Neural progenitor cell (in vitro differentiated cells): ENCODE measurements around the gene SARDH. TPM values are rescaled to one million over a fixed set of nuclear protein-coding genes. Genes with fewer than 3 reads are reported as not detected.

Experiments used
- DNase-seq: peaks from one replicate; pipeline ENCODE4 v3.0.0-alpha.2; 2016; ENCODE audit warnings: low spot score
- H2AFZ ChIP-seq: fragments of 200-600 bp; sonication (generic); replicated peaks from 2 replicates; pipeline ENCODE4 v1.6.1; 2016; ENCODE audit warnings: antibody characterized with exemption
- H3F3A ChIP-seq: fragments of 200-600 bp; sonication (generic); 2 replicates; pipeline ENCODE4 v1.6.1; 2016; ENCODE audit warnings: antibody characterized with exemption, low read depth
- H3K27ac ChIP-seq: fragments of 200-600 bp; sonication (generic); 2 replicates; pipeline ENCODE4 v1.5.1; 2016; ENCODE audit warnings: mild to moderate bottlenecking
- H3K27me3 ChIP-seq: fragments of 200-600 bp; sonication (generic); 2 replicates; pipeline ENCODE4 v1.6.1; 2016; ENCODE audit warnings: mild to moderate bottlenecking, moderate library complexity
- H3K36me3 ChIP-seq: fragments of 200-600 bp; sonication (generic); 2 replicates; pipeline ENCODE4 v1.5.1; 2016
- H3K4me1 ChIP-seq: fragments of 200-600 bp; sonication (generic); 2 replicates; pipeline ENCODE4 v1.6.1; 2016; ENCODE audit warnings: mixed run types
- H3K4me2 ChIP-seq: fragments of 200-600 bp; sonication (generic); 2 replicates; pipeline ENCODE4 v1.6.1; 2016
- H3K4me3 ChIP-seq: fragments of 200-600 bp; sonication (generic); 2 replicates; pipeline ENCODE4 v1.5.1; 2016
- H3K79me2 ChIP-seq: fragments of 200-600 bp; sonication (generic); 2 replicates; pipeline ENCODE4 v1.6.1; 2016; ENCODE audit warnings: low read depth
- H3K9ac ChIP-seq: fragments of 200-600 bp; sonication (generic); 2 replicates; pipeline ENCODE4 v1.6.1; 2016
- H3K9me3 ChIP-seq: fragments of 200-600 bp; sonication (generic); 2 replicates; pipeline ENCODE4 v1.5.1; 2016; ENCODE audit warnings: low read depth
- H4K20me1 ChIP-seq: fragments of 200-600 bp; sonication (generic); 2 replicates; pipeline ENCODE4 v1.6.1; 2016; ENCODE audit warnings: low read depth
- H3K27ac Mint-ChIP-seq: 3 replicates; pipeline ENCODE4 v1.8.0; 2021; ENCODE audit warnings: mixed read lengths
- H3K27me3 Mint-ChIP-seq: 2 replicates; pipeline ENCODE4 v1.8.0; 2022; ENCODE audit warnings: low read depth, mild to moderate bottlenecking, inconsistent platforms, moderate library complexity, mixed read lengths; ENCODE audit not compliant: insufficient read depth
- H3K36me3 Mint-ChIP-seq: 3 replicates; pipeline ENCODE4 v1.8.0; 2021; ENCODE audit warnings: mixed read lengths
- H3K4me1 Mint-ChIP-seq: 3 replicates; pipeline ENCODE4 v1.8.0; 2021; ENCODE audit warnings: mixed read lengths
- H3K4me3 Mint-ChIP-seq: 3 replicates; pipeline ENCODE4 v1.8.0; 2021; ENCODE audit warnings: mild to moderate bottlenecking, moderate library complexity, mixed read lengths
- H3K9me3 Mint-ChIP-seq: 3 replicates; pipeline ENCODE4 v1.8.0; 2020; ENCODE audit warnings: mixed read lengths
- EZH2 ChIP-seq: fragments of 200-600 bp; sonication (generic); IDR thresholded peaks from 2 replicates; pipeline ENCODE4 v1.6.1; 2017; ENCODE audit warnings: antibody characterized with exemption, mild to moderate bottlenecking, moderate library complexity
- EZH2phosphoT487 ChIP-seq: fragments of 200-600 bp; sonication (generic); IDR thresholded peaks from 2 replicates; pipeline ENCODE4 v1.6.1; 2017; ENCODE audit warnings: antibody characterized with exemption
- total RNA-seq: library from RNA; depleted of rRNA; stranded (reverse); fragments of >200 nt; gene quantifications from 2 replicates; pipeline ENCODE4 v1.2.3, GENCODE V29; 2015; ENCODE audit warnings: low replicate concordance
- TF ChIP-seq, protein P1 (sequence below): fragments of 200-600 bp; sonication (generic); IDR thresholded peaks from 2 replicates; pipeline ENCODE4 v1.5.1; 2017; ENCODE audit warnings: antibody characterized with exemption, mild to moderate bottlenecking

The SARDH gene
- total RNA-seq, 1 donor from 2014 or later: 3.9 TPM

- H3K36me3 ChIP-seq: no peaks in the 10 kb centered on the region
- no peaks in the 10 kb centered on the region for H3K27me3 ChIP-seq
- H3F3A ChIP-seq: no peaks in the 10 kb centered on the region
- H3K9me3 Mint-ChIP-seq: no peaks in the 10 kb centered on the region
- H3K9ac ChIP-seq: no peak overlapping the region
- H3K27me3 Mint-ChIP-seq: peaks cover 11% of the 10 kb centered on the region
- no peak overlapping the region for H3K4me2 ChIP-seq
- DNase-seq: no peak
- H3K27ac Mint-ChIP-seq: peak overlapping the region; percentile 84
- no peaks in the 10 kb centered on the region for H4K20me1 ChIP-seq
- H3K36me3 Mint-ChIP-seq: no peaks in the 10 kb centered on the region
- no peaks in the 10 kb centered on the region for H3K9me3 ChIP-seq
- no peak overlapping the region for H2AFZ ChIP-seq
- no peaks in the 10 kb centered on the region for H3K79me2 ChIP-seq
- H3K4me3 Mint-ChIP-seq: no peak overlapping the region
- H3K4me3 ChIP-seq: no peak overlapping the region
- peaks cover 35% of the 10 kb centered on the region for H3K4me1 Mint-ChIP-seq
- H3K27ac ChIP-seq: no peak overlapping the region
- peaks cover 18% of the 10 kb centered on the region for H3K4me1 ChIP-seq
- TF ChIP-seq EZH2phosphoT487 (no peak), EZH2 (no peak)
- TF ChIP-seq, protein P1, sequence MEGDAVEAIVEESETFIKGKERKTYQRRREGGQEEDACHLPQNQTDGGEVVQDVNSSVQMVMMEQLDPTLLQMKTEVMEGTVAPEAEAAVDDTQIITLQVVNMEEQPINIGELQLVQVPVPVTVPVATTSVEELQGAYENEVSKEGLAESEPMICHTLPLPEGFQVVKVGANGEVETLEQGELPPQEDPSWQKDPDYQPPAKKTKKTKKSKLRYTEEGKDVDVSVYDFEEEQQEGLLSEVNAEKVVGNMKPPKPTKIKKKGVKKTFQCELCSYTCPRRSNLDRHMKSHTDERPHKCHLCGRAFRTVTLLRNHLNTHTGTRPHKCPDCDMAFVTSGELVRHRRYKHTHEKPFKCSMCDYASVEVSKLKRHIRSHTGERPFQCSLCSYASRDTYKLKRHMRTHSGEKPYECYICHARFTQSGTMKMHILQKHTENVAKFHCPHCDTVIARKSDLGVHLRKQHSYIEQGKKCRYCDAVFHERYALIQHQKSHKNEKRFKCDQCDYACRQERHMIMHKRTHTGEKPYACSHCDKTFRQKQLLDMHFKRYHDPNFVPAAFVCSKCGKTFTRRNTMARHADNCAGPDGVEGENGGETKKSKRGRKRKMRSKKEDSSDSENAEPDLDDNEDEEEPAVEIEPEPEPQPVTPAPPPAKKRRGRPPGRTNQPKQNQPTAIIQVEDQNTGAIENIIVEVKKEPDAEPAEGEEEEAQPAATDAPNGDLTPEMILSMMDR: no peak
These were observed 97.4 kb downstream of the SARDH start for GRCh38 chr9:133640580-133641395.

DNA sequence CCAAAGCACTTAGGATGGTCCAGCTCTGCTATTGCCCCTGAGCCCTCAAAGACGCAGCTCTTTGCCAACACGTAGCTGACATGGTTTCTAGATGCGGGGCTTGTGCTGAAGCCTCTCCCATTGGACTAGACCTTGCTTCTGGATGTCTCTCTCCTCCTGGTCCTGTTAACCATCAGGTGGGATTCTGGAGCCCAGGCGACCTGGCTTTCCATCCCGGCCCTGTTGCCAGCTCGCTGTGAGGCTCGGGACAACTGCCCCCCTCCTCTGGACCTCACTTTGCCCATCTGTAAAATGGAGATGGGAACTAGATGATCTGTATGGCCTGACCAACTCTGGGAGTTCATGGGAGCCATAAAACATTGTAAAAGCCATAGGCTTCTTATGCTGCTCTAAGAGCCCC lies 98.0 kb downstream of the SARDH start:
- no peak for DNase-seq
- Histone ChIP-seq H3F3A (no peaks in the 10 kb centered on the region), H3K27ac (no peak overlapping the region), H4K20me1 (no peaks in the 10 kb centered on the region), H3K4me2 (no peak overlapping the region), H3K79me2 (no peaks in the 10 kb centered on the region), H3K4me3 (no peak overlapping the region), H3K4me1 (peaks cover 18% of the 10 kb centered on the region), H3K9me3 (no peaks in the 10 kb centered on the region), H3K9ac (no peak overlapping the region), H3K36me3 (no peaks in the 10 kb centered on the region), H2AFZ (no peak overlapping the region), H3K27me3 (no peaks in the 10 kb centered on the region)
- Mint-ChIP-seq H3K27ac (no peak overlapping the region), H3K9me3 (no peaks in the 10 kb centered on the region), H3K36me3 (no peaks in the 10 kb centered on the region), H3K4me1 (peaks cover 35% of the 10 kb centered on the region), H3K4me3 (no peak overlapping the region), H3K27me3 (peaks cover 8% of the 10 kb centered on the region)
- TF ChIP-seq EZH2 (no peak), EZH2phosphoT487 (no peak)
- TF ChIP-seq, protein P1: no peak

GRCh38 chr9:133639613-133640012 lies 98.5 kb downstream of the SARDH start:
- H3K27me3 ChIP-seq: no peaks in the 10 kb centered on the region
- peak overlapping the region; percentile 72 for H3K27ac Mint-ChIP-seq
- H2AFZ ChIP-seq: no peak overlapping the region
- no peak overlapping the region for H3K9ac ChIP-seq
- no peaks in the 10 kb centered on the region for H4K20me1 ChIP-seq
- no peak for DNase-seq
- no peak for TF ChIP-seq EZH2phosphoT487
- TF ChIP-seq EZH2: no peak
- TF ChIP-seq, protein P1: no peak
- H3F3A ChIP-seq: peaks cover 3% of the 10 kb centered on the region
- H3K4me3 Mint-ChIP-seq: no peak overlapping the region
- H3K4me1 ChIP-seq: peaks cover 21% of the 10 kb centered on the region
- no peak overlapping the region for H3K4me2 ChIP-seq
- H3K27me3 Mint-ChIP-seq: peaks cover 5% of the 10 kb centered on the region
- H3K27ac ChIP-seq: no peak overlapping the region
- H3K79me2 ChIP-seq: no peaks in the 10 kb centered on the region
- H3K4me3 ChIP-seq: no peak overlapping the region
- no peaks in the 10 kb centered on the region for H3K36me3 Mint-ChIP-seq
- no peaks in the 10 kb centered on the region for H3K9me3 ChIP-seq
- H3K36me3 ChIP-seq: no peaks in the 10 kb centered on the region
- peaks cover 41% of the 10 kb centered on the region for H3K4me1 Mint-ChIP-seq
- no peaks in the 10 kb centered on the region for H3K9me3 Mint-ChIP-seq
